Mucosa of rectum (tissue), 2 donors: ENCODE measurements around the gene PTH2.

Experiments used
- H3K27ac ChIP-seq, 2 donors: one replicate each; pipeline ENCODE4 v1.7.0; 2013; ENCODE audit warnings: inconsistent platforms in 2 of 2, low read depth in 2 of 2, low read length in 2 of 2
- H3K27me3 ChIP-seq, 2 donors: one replicate each; pipeline ENCODE4 v1.7.0; 2013; ENCODE audit warnings: low read length in 2 of 2; ENCODE audit not compliant: control insufficient read depth in 2 of 2, insufficient read depth in 2 of 2
- H3K36me3 ChIP-seq, 2 donors: one replicate each; pipeline ENCODE4 v1.7.0; 2013; ENCODE audit warnings: low read length in 2 of 2; ENCODE audit not compliant: control insufficient read depth in 2 of 2, insufficient read depth in 2 of 2
- H3K4me1 ChIP-seq, 2 donors: one replicate each; pipeline ENCODE4 v1.7.0; 2013; ENCODE audit warnings: low read length in 2 of 2, mild to moderate bottlenecking in 1 of 2; ENCODE audit not compliant: control insufficient read depth in 2 of 2, insufficient read depth in 2 of 2
- H3K4me3 ChIP-seq, 2 donors: one replicate each; pipeline ENCODE4 v1.7.0; 2013; ENCODE audit warnings: low read length in 2 of 2
- H3K9ac ChIP-seq, 2 donors: one replicate each; pipeline ENCODE4 v1.7.0; 2013; ENCODE audit warnings: low read length in 2 of 2, low read depth in 1 of 2, mild to moderate bottlenecking in 1 of 2
- H3K9me3 ChIP-seq, 2 donors: one replicate each; pipeline ENCODE4 v1.7.0; 2013; ENCODE audit warnings: low read length in 2 of 2; ENCODE audit not compliant: control insufficient read depth in 2 of 2
- donor health status: healthy.
- donor health status: Normal muscosa, but diverticular disease.

The PTH2 gene

GRCh38 chr19:49431330-49431749, 8.1 kb upstream of the PTH2 start:
- no peak overlapping the region for H3K27ac ChIP-seq
- no peaks in the 10 kb centered on the region for H3K9me3 ChIP-seq
- H3K36me3 ChIP-seq = no peaks in the 10 kb centered on the region
- peaks cover 62 to 73% of the 10 kb centered on the region in 2 donors for H3K27me3 ChIP-seq
- no peak overlapping the region for H3K4me3 ChIP-seq
- H3K4me1 ChIP-seq = peaks cover 3 to 7% of the 10 kb centered on the region in 2 donors
- H3K9ac ChIP-seq = no peak overlapping the region

- Histone ChIP-seq H3K9ac (no peak overlapping the region), H3K27me3 (peaks cover 62 to 73% of the 10 kb centered on the region in 2 donors), H3K9me3 (no peaks in the 10 kb centered on the region), H3K27ac (no peak overlapping the region), H3K4me3 (no peak overlapping the region), H3K4me1 (peaks cover 3 to 7% of the 10 kb centered on the region in 2 donors), H3K36me3 (no peaks in the 10 kb centered on the region)
These were observed 7.6 kb upstream of the PTH2 start for GRCh38 chr19:49430678-49431329.

DNA sequence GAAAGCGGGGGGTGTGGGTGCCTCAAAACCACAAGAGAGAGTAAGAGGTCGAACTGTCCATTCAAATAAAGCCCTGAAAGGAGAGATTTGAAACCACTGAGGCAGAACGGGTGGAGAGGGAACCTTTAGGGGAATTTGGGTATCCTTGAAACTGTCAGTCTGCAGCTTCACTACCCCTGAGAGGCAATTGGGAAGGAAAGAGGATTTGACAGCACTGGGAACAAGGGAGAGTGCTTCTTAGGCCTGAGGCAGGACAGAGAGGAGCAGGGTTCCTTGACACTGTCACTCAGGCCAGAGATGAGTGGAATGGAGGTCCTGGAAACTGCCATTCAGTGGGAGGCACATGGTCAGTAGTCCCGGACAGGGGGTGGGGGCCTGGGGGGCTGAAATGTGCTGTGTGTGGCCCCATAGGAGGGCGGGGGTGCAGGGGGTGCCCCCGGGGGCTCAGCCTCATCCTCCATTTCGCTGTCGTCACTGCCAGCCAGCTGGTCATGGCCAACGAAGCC, 7.0 kb upstream of the PTH2 start:
- no peak overlapping the region for H3K9ac ChIP-seq
- no peak overlapping the region for H3K27ac ChIP-seq
- H3K4me1 ChIP-seq = peaks cover 3 to 7% of the 10 kb centered on the region in 2 donors
- H3K36me3 ChIP-seq = no peaks in the 10 kb centered on the region
- H3K27me3 ChIP-seq = peaks cover 68 to 73% of the 10 kb centered on the region in 2 donors
- H3K4me3 ChIP-seq = no peak overlapping the region
- no peaks in the 10 kb centered on the region for H3K9me3 ChIP-seq

GRCh38 chr19:49428547-49429451, 5.6 kb upstream of the PTH2 start:
- Histone ChIP-seq H3K9ac (no peak overlapping the region), H3K9me3 (no peaks in the 10 kb centered on the region), H3K27me3 (peaks cover 67 to 77% of the 10 kb centered on the region in 2 donors), H3K4me1 (peaks cover 3 to 7% of the 10 kb centered on the region in 2 donors), H3K4me3 (no peak overlapping the region), H3K36me3 (no peaks in the 10 kb centered on the region), H3K27ac (no peak overlapping the region)

DNA sequence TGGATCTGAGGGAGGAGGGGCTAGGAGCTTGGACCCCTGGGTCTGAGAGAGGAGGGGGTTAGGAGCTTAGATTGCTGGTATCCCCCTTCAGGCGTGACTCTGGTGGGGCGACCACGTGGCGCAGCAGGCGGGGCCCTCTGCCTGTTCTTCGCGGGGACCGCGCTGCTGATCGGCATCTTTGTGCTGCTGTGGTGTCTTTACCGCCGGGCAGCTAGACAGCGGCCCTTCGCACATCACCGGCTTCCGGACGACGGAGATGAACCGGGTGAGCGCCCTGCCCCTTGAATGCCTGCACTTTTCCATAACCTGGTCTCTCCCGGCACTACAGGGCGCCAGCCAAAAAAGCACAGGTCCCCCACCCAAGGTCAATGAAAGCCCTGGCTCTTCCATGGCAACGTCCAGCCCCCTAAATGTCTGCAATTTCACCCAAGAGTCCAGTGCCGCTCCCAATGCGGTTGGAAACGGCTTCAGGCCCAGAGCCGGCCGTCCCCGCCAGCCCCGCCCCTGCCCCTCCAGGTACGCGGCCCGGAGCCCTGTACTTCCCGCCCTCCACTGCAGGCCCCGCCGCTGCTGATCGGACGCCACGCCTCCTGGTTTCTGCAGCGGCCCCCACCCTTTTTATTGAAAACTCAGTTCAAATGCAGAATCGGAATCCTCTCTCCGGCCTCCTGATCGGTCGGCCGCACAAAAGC, 4.8 kb upstream of the PTH2 start:
- Histone ChIP-seq H3K27ac (no peak overlapping the region), H3K9ac (no peak overlapping the region), H3K27me3 (peaks cover 68 to 77% of the 10 kb centered on the region in 2 donors), H3K4me3 (peak overlapping the region; percentile 9 to 20), H3K36me3 (no peaks in the 10 kb centered on the region), H3K9me3 (no peaks in the 10 kb centered on the region), H3K4me1 (peaks cover 3 to 7% of the 10 kb centered on the region in 2 donors)

DNA sequence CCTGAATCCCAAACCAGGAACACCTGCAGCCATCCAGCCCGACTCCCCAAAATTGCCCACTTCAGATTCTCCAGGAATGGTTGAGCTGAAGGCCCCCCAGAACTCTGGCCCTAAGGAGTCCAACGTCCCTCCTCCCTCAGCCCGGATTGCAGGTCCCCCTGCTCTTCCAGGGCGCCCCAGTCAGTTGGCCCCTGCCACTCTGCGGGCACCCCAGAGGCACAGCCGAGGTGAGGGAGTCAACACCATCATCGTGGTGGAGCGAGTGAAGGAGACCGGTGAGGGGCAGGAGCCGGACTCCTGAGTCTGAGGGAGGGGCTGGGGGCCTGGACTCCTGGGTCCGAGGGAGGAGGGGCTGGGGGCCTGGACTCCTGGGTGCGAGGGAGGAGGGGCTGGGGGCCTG, 4.1 kb upstream of the PTH2 start:
- Histone ChIP-seq H3K4me1 (peaks cover 6 to 7% of the 10 kb centered on the region in 2 donors), H3K36me3 (no peaks in the 10 kb centered on the region), H3K4me3 (no peak overlapping the region), H3K9me3 (no peaks in the 10 kb centered on the region), H3K27ac (no peak overlapping the region), H3K27me3 (peaks cover 68 to 77% of the 10 kb centered on the region in 2 donors), H3K9ac (no peak overlapping the region)

DNA sequence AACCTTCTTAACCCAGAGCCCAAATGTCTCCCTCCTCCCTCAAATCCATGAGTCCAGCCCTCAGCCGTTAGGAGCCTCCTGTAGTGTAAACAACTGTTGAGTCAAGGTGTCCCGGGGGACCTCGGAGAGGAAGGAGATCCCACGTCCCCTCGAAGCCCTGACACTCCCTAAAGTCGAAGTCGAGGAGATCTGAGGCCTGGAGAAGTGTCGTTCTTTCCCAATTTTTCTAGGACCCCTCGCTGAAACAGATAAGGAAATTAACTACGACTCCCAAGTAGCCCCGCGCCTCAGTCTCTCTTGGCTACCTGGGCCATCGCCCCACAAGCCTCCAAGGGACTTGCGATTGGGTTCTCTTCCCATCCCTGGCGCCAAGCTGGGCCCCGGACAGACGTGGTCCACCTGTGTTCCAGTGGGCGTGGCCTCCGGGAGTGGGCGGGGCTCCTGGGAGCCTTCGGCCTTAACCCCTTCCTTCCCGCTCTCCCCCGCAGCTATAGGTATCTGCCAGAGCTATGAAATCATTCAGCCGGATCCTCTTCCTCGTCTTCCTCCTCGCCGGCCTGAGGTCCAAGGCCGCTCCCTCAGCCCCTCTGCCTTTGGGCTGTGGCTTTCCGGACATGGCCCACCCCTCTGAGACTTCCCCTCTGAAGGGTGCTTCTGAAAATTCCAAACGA, 2.8 kb upstream of the PTH2 start:
- Histone ChIP-seq H3K27me3 (peaks cover 74 to 79% of the 10 kb centered on the region in 2 donors), H3K9me3 (no peaks in the 10 kb centered on the region), H3K4me3 (no peak overlapping the region), H3K4me1 (peaks cover 5 to 7% of the 10 kb centered on the region in 2 donors), H3K36me3 (no peaks in the 10 kb centered on the region), H3K27ac (no peak overlapping the region), H3K9ac (no peak overlapping the region)

- Histone ChIP-seq H3K9ac (no peak within 1 kb of the TSS), H3K36me3 (no peaks in the 10 kb centered on the region), H3K4me1 (peaks cover 5 to 7% of the 10 kb centered on the region in 2 donors), H3K9me3 (no peaks in the 10 kb centered on the region), H3K27me3 (peaks cover 69 to 80% of the 10 kb centered on the region in 2 donors), H3K4me3 (no peak within 1 kb of the TSS), H3K27ac (no peak within 1 kb of the TSS)
These were observed 1.9 kb upstream of the PTH2 start, which contains the start of gene GFY for GRCh38 chr19:49425178-49425577. TSS of gene GFY (plus strand) at chr19:49425388. CDS start at chr19:49426431, 1,043 bp downstream.

DNA sequence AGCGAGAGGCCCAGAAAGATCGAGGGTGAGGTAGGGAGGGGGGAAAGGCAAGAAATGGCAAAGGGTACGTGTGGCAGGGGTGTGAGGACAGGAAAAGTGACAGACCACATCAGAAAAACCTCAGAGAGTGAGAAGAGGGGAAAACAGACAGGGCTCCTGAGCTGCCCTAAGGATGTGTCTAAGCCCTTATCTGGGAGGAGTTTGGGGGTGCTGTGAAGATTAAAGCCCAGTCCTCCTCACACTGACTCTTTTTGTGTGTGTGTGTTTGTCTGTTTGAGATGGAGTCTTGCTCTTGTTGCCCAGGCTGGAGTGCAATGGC, 703 bp upstream of the PTH2 start:
- no peaks in the 10 kb centered on the region for H3K9me3 ChIP-seq
- H3K27me3 ChIP-seq = peaks cover 72 to 85% of the 10 kb centered on the region in 2 donors
- no peak overlapping the region for H3K9ac ChIP-seq
- H3K4me3 ChIP-seq = no peak overlapping the region
- no peak overlapping the region for H3K27ac ChIP-seq
- H3K36me3 ChIP-seq = no peaks in the 10 kb centered on the region
- H3K4me1 ChIP-seq = peaks cover 5 to 7% of the 10 kb centered on the region in 2 donors
